ENCODE measurements around the gene TMEM132A. TPM values are rescaled to one million over a fixed set of nuclear protein-coding genes. Genes with fewer than 3 reads are reported as not detected.

The TMEM132A gene
- polyA plus RNA-seq, 2 of the 4 experiments (the other 2 are of a cell fraction), result 18.1 to 88.0 TPM

- Histone ChIP-seq H3K9me3 (no peaks in the 10 kb centered on the region), H3K4me3 (no peak overlapping the region), H3K4me1 (no peaks in the 10 kb centered on the region), H3K27ac (no peak overlapping the region), H3K4me2 (no peak overlapping the region)
- ATAC-seq (no peak), DNase-seq (ENCODE audit: low read depth in 1 of 2, low spot score in 1 of 2) (no peak), FAIRE-seq (no peak)
- ChIA-PET POLR2A (no interaction called here), CTCF (interaction anchor here (0.7 to 2.0 kb wide), 5 partner anchors 8 to 36 kb away, joined by 3 to 6 read pairs (median 6); no protein-coding TSS in a partner anchor)
- TF ChIP-seq JUNB (IDR thresholded peaks at IDR 0.05) (no peak), ZSCAN20 (CRISPR knock-in tag; IDR thresholded peaks at IDR 0.05) (no peak), CBX8 (IDR thresholded peaks at IDR 0.05) (no peak), RNF2 (IDR thresholded peaks at IDR 0.05; ENCODE audit: borderline replicate concordance, low read depth) (no peak), KDM1A (IDR thresholded peaks at IDR 0.05; ENCODE audit: low read depth) (no peak), CTCF (IDR thresholded peaks at IDR 0.05) (no peak), SREBF2 (IDR thresholded peaks at IDR 0.05) (no peak), BCL3 (IDR thresholded peaks at IDR 0.05) (no peak), PHF8 (IDR thresholded peaks at IDR 0.05; ENCODE audit: borderline replicate concordance, low read depth) (no peak), HOXA7 (CRISPR knock-in tag; IDR thresholded peaks at IDR 0.05) (no peak)
- TF ChIP-seq, protein P1, sequence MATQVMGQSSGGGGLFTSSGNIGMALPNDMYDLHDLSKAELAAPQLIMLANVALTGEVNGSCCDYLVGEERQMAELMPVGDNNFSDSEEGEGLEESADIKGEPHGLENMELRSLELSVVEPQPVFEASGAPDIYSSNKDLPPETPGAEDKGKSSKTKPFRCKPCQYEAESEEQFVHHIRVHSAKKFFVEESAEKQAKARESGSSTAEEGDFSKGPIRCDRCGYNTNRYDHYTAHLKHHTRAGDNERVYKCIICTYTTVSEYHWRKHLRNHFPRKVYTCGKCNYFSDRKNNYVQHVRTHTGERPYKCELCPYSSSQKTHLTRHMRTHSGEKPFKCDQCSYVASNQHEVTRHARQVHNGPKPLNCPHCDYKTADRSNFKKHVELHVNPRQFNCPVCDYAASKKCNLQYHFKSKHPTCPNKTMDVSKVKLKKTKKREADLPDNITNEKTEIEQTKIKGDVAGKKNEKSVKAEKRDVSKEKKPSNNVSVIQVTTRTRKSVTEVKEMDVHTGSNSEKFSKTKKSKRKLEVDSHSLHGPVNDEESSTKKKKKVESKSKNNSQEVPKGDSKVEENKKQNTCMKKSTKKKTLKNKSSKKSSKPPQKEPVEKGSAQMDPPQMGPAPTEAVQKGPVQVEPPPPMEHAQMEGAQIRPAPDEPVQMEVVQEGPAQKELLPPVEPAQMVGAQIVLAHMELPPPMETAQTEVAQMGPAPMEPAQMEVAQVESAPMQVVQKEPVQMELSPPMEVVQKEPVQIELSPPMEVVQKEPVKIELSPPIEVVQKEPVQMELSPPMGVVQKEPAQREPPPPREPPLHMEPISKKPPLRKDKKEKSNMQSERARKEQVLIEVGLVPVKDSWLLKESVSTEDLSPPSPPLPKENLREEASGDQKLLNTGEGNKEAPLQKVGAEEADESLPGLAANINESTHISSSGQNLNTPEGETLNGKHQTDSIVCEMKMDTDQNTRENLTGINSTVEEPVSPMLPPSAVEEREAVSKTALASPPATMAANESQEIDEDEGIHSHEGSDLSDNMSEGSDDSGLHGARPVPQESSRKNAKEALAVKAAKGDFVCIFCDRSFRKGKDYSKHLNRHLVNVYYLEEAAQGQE (IDR thresholded peaks at IDR 0.05), result no peak
- WGBS (ENCODE audit: missing lambda C conversion rate), result 95% methylated on average over 25 of the region's 37 CpGs
Observed at GRCh38 chr11:60933416-60934123, 9.3 kb downstream of the TMEM132A start.

DNA sequence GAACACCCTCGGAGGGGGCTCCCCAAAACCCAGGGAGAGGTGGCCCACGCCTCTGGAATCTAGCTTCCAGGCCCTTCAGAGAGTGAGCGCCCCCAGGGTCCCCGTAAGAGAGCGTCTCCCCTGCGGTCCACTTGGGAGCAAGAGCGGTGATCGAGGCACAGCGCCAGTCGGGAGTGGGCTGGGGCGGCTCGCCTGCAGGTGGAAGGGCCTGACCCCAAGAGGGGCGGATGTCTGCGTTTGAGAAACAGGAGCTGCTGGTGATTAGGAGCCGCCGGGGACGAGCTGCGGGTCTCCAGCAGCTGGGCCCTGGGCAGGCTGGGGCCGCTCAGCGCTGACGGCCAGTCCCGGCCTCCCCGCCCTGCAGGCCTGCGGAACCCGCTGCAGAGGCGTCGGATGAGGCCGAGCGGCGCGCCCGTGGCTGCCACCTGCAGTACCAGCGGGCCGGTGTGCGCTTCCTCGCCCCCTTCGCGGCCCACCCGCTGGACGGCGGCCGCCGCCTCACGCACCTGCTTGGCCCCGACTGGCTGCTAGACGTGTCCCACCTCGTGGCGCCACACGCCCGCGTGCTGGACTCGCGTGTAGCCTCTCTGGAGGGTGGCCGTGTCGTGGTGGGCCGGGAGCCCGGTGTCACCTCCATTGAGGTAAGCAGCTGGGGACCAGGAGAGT lies 10.0 kb downstream of the TMEM132A start:
- Histone ChIP-seq H3K4me1 (no peaks in the 10 kb centered on the region), H3K27ac (no peak overlapping the region), H3K4me3 (no peak overlapping the region), H3K9me3 (no peaks in the 10 kb centered on the region), H3K4me2 (no peak overlapping the region)
- TF ChIP-seq, protein P2, sequence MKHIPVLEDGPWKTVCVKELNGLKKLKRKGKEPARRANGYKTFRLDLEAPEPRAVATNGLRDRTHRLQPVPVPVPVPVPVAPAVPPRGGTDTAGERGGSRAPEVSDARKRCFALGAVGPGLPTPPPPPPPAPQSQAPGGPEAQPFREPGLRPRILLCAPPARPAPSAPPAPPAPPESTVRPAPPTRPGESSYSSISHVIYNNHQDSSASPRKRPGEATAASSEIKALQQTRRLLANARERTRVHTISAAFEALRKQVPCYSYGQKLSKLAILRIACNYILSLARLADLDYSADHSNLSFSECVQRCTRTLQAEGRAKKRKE (CRISPR knock-in tag; IDR thresholded peaks at IDR 0.05; ENCODE audit: low read depth), result no peak
- POLR2A ChIA-PET, result no interaction called here
- ATAC-seq (no peak), DNase-seq (ENCODE audit: low read depth in 1 of 2, low spot score in 1 of 2) (no peak), FAIRE-seq (no peak)
- 90% methylated on average over 49 of the region's 57 CpGs for WGBS (ENCODE audit: missing lambda C conversion rate)
- CTCF ChIA-PET, result interaction anchor here (0.7 to 2.0 kb wide), 6 partner anchors 7 to 36 kb away, joined by 3 to 6 read pairs (median 6); no protein-coding TSS in a partner anchor

Data from A549 (cell line).